ENCODE data around the gene CHPT1.
A peak's percentile ranks its signal among the peaks of the same experiment; 100 is the strongest.

DNA sequence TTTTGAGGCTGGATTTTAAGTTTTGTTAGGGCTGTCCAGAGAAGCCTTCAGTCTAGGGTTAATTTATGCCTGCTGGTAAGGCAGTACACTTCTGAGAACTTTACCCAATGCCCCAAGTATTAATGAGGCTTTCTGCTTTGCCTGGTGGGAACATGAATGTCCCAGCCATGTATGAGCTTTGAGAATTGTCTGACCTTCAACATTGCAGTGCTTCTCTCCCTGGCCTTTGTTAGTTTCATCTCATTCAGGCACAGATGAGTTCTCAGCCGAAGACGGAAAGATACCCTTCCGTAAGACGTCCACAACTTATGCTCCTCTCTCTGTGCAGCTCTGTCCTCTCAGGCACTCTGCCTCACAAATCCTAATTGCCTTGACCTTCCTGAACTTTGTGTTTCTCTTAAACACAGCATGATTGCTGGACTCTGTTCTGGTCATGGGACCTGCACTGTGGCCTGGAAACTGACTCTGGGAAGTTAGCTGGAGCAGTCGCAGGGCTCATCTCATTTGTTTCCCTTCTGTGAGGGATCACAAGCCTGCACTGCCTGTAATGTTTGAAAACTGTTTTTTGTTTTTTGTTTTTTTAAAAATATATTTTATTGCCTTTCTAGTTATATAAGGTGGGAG is 15.7 kb downstream of the CHPT1 start:
- no peak for TF ChIP-seq POLR2A (IDR thresholded peaks at IDR 0.05)
- TF ChIP-seq, protein P1, sequence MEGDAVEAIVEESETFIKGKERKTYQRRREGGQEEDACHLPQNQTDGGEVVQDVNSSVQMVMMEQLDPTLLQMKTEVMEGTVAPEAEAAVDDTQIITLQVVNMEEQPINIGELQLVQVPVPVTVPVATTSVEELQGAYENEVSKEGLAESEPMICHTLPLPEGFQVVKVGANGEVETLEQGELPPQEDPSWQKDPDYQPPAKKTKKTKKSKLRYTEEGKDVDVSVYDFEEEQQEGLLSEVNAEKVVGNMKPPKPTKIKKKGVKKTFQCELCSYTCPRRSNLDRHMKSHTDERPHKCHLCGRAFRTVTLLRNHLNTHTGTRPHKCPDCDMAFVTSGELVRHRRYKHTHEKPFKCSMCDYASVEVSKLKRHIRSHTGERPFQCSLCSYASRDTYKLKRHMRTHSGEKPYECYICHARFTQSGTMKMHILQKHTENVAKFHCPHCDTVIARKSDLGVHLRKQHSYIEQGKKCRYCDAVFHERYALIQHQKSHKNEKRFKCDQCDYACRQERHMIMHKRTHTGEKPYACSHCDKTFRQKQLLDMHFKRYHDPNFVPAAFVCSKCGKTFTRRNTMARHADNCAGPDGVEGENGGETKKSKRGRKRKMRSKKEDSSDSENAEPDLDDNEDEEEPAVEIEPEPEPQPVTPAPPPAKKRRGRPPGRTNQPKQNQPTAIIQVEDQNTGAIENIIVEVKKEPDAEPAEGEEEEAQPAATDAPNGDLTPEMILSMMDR (IDR thresholded peaks at IDR 0.05 in 8 of 11, conservative IDR thresholded peaks at IDR 0.05 in 3 of 11), result no peak
- TF ChIP-seq POLR2AphosphoS5 (IDR thresholded peaks at IDR 0.05), result peak in 1 of 3 donors; percentile 58

All from spleen (tissue), 7 donors.